NCI-H2171 (cell line): ENCODE data around the gene CDY1B.
"Not testable (repeated sequence)": the region's sequence is repeated elsewhere in the genome, so short reads cannot be mapped to it uniquely, and the experiment has no call there.

Experiments
- DNase-seq: peaks from one replicate; lab custom pipeline; 2025; lab: John Stamatoyannopoulos, UW

Gene CDY1B

GRCh38 chrY:24047919-24048318, at the start of gene CDY1B:
Gene CDY1B (minus strand): TSS chrY:24048019. CDS start chrY:24047688, 331 bp downstream.
- not testable (repeated sequence) for DNase-seq

- not testable (repeated sequence) for DNase-seq
Measured at GRCh38 chrY:24049525-24049924, 1.7 kb upstream of the CDY1B start.

DNA sequence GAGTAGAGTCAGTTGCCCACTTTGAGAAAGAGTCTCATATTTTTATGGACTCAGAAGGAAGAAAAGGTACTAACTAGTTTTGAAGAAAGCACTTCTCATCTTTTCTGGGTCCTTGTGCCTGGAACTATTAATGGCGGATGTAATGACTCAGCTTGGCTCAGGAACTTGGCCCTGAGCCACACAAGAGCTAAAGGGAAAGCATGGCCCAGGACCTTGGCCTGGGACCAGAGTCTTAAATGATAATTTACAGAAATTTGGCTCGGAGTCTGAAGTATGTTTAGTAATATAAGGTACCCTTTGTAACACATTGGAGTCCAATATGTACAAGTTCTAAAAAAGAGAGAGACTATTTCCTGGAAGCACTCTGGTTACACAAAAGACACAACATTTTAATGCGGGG, 4.6 kb downstream of the CDY1B start:
- not testable (repeated sequence) for DNase-seq

- not testable (repeated sequence) for DNase-seq
Measured at GRCh38 chrY:24039008-24039718, 8.7 kb downstream of the CDY1B start.

- DNase-seq: not testable (repeated sequence)
Measured at GRCh38 chrY:24026212-24027103, 21.4 kb downstream of the CDY1B start.
